ENCODE data around the gene ATP6V0D1. TPM values are rescaled to one million over a fixed set of nuclear protein-coding genes. Genes with fewer than 3 reads are reported as not detected.

Gene ATP6V0D1
- total and polyA plus RNA-seq, 2 of the 4 experiments (the other 2 are of a cell fraction): 112 to 124 TPM

GRCh38 chr16:67504031-67505021 lies 23.4 kb upstream of the ATP6V0D1 start:
- peak; percentile 24 for DNase-seq
- in situ Hi-C loops (cut with MboI; ENCODE audit: low sequenced_read_pairs): no loop called here
- POLR2A ChIA-PET (ENCODE audit: unreplicated experiment): no interaction called here

More at GRCh38 chr16:67504031-67505021, 23.4 kb upstream of the ATP6V0D1 start:
- Histone ChIP-seq H4K5ac (ENCODE audit: low read depth, low read length) (no peak overlapping the region), H3K14ac (replicated peaks; ENCODE audit: low read depth, low read length) (no peak overlapping the region), H2BK120ac (ENCODE audit: low read depth, low read length) (no peak overlapping the region), H3K79me1 (ENCODE audit: low read depth in 1 of 2, low read length in 2 of 2) (no peaks in the 10 kb centered on the region), H3K27ac (ENCODE audit: insufficient read depth, low read length) (no peak overlapping the region), H3K4ac (ENCODE audit: low read depth, low read length) (no peak overlapping the region), H3K4me2 (ENCODE audit: low read depth, low read length) (no peak overlapping the region), H3K9me1 (ENCODE audit: insufficient read depth, low read length) (no peaks in the 10 kb centered on the region; the same call in 1 of the 2 replicates), H3K4me1 (ENCODE audit: control insufficient read depth, insufficient read depth, low read length) (no peaks in the 10 kb centered on the region), H4K20me1 (ENCODE audit: insufficient read depth, low read length) (no peaks in the 10 kb centered on the region), H3K4me3 (ENCODE audit: insufficient read depth, low read depth, low read length) (no peak overlapping the region), H3K27me3 (ENCODE audit: control insufficient read depth, insufficient read depth, low read length) (no peaks in the 10 kb centered on the region), H2BK15ac (ENCODE audit: low read depth, low read length) (no peak overlapping the region), H3K9ac (ENCODE audit: low read depth, low read length) (no peak overlapping the region), H2AK9ac (replicated peaks; ENCODE audit: low read depth, low read length, poor library complexity) (no peak overlapping the region), H2BK5ac (ENCODE audit: low read depth, low read length, poor library complexity, severe bottlenecking) (no peak overlapping the region), H4K91ac (ENCODE audit: insufficient read depth, low read depth, low read length) (no peak overlapping the region), H2AFZ (replicated peaks; ENCODE audit: low read length, poor library complexity) (no peak overlapping the region), H3K36me3 (ENCODE audit: control insufficient read depth, insufficient read depth, low read length) (no peaks in the 10 kb centered on the region), H2AK5ac (ENCODE audit: low read depth, low read length) (no peak overlapping the region), H3K23ac (ENCODE audit: low read depth, low read length) (no peak overlapping the region), H3K56ac (ENCODE audit: extremely low read depth, insufficient read depth, low read length) (no peak overlapping the region), H3K9me3 (ENCODE audit: control insufficient read depth, insufficient read depth, low read length) (no peaks in the 10 kb centered on the region), H4K8ac (ENCODE audit: low read depth in 2 of 2, low read length in 2 of 2) (no peak overlapping the region), H2BK20ac (ENCODE audit: low read depth, low read length) (no peak overlapping the region), H3K18ac (ENCODE audit: low read depth, low read length) (no peak overlapping the region)
- no TSS peak for BruUV-seq (replicated peaks)
- intact Hi-C loops (cut with micrococcal nuclease) (no loop called here), dilution Hi-C loops (cut with HindIII; ENCODE audit: low sequenced_read_pairs, unreplicated experiment) (no loop called here)
- CTCF ChIA-PET: interaction anchor here (0.7 kb wide), 1 partner anchor 131 kb away, joined by 4 read pairs; no protein-coding TSS in a partner anchor
- peak; percentile 24; the same call in 1 of the 2 replicates for ATAC-seq (ENCODE audit: low read depth)
- TF ChIP-seq RFX5 (IDR thresholded peaks at IDR 0.05; ENCODE audit: low read depth, low read length): no peak
- TF ChIP-seq, protein P1, sequence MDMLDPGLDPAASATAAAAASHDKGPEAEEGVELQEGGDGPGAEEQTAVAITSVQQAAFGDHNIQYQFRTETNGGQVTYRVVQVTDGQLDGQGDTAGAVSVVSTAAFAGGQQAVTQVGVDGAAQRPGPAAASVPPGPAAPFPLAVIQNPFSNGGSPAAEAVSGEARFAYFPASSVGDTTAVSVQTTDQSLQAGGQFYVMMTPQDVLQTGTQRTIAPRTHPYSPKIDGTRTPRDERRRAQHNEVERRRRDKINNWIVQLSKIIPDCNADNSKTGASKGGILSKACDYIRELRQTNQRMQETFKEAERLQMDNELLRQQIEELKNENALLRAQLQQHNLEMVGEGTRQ (IDR thresholded peaks at IDR 0.05; ENCODE audit: low read depth, low read length): no peak
- TF ChIP-seq NFE2L2 (IDR thresholded peaks at IDR 0.05; ENCODE audit: low read depth, low read length): no peak
- 83% methylated on average over 1 of the region's 9 CpGs; no CpG with 5 or more reads in 1 of the 2 experiments for WGBS, 2 experiments (ENCODE audit: extremely low coverage in 2 of 2, insufficient read length in 1 of 2)
